Measurements from ENCODE around the gene FOXN3.

The FOXN3 gene

DNA sequence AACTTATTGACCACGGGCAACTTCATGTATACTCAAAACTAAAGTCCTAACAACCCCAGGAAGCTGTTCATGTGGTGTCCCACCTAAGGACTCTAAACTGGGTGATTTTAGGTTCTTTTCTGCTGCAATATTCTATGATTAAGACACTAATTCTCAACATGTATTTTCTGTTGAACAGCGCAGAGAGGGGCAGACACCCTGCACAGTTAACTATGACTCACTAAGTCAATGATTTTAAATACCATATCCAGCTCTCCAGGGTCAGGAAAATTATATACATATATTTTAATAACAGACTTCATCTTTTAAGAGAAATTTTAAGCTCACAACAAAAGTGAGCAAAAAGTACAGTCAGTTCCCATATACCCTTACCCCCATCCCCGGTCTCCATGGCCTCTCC lies 85.0 kb downstream of the FOXN3 start:
- DNase-seq (ENCODE audit: low read depth in 1 of 2, low spot score in 1 of 2): no peak
- no peak overlapping the region for H3K27ac ChIP-seq (replicated peaks)
- no peaks in the 10 kb centered on the region for H3K27me3 ChIP-seq (ENCODE audit: insufficient read depth, poor library complexity, severe bottlenecking)
- TF ChIP-seq POLR2AphosphoS5 (IDR thresholded peaks at IDR 0.05; ENCODE audit: low read depth) (no peak), GABPA (IDR thresholded peaks at IDR 0.05; ENCODE audit: low read depth) (no peak), SPI1 (IDR thresholded peaks at IDR 0.05; ENCODE audit: borderline replicate concordance, low read depth) (no peak)
- TF ChIP-seq, protein P1, sequence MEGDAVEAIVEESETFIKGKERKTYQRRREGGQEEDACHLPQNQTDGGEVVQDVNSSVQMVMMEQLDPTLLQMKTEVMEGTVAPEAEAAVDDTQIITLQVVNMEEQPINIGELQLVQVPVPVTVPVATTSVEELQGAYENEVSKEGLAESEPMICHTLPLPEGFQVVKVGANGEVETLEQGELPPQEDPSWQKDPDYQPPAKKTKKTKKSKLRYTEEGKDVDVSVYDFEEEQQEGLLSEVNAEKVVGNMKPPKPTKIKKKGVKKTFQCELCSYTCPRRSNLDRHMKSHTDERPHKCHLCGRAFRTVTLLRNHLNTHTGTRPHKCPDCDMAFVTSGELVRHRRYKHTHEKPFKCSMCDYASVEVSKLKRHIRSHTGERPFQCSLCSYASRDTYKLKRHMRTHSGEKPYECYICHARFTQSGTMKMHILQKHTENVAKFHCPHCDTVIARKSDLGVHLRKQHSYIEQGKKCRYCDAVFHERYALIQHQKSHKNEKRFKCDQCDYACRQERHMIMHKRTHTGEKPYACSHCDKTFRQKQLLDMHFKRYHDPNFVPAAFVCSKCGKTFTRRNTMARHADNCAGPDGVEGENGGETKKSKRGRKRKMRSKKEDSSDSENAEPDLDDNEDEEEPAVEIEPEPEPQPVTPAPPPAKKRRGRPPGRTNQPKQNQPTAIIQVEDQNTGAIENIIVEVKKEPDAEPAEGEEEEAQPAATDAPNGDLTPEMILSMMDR (IDR thresholded peaks at IDR 0.05; ENCODE audit: insufficient read depth, low read length): no peak
- TF ChIP-seq, protein P2, sequence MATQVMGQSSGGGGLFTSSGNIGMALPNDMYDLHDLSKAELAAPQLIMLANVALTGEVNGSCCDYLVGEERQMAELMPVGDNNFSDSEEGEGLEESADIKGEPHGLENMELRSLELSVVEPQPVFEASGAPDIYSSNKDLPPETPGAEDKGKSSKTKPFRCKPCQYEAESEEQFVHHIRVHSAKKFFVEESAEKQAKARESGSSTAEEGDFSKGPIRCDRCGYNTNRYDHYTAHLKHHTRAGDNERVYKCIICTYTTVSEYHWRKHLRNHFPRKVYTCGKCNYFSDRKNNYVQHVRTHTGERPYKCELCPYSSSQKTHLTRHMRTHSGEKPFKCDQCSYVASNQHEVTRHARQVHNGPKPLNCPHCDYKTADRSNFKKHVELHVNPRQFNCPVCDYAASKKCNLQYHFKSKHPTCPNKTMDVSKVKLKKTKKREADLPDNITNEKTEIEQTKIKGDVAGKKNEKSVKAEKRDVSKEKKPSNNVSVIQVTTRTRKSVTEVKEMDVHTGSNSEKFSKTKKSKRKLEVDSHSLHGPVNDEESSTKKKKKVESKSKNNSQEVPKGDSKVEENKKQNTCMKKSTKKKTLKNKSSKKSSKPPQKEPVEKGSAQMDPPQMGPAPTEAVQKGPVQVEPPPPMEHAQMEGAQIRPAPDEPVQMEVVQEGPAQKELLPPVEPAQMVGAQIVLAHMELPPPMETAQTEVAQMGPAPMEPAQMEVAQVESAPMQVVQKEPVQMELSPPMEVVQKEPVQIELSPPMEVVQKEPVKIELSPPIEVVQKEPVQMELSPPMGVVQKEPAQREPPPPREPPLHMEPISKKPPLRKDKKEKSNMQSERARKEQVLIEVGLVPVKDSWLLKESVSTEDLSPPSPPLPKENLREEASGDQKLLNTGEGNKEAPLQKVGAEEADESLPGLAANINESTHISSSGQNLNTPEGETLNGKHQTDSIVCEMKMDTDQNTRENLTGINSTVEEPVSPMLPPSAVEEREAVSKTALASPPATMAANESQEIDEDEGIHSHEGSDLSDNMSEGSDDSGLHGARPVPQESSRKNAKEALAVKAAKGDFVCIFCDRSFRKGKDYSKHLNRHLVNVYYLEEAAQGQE (IDR thresholded peaks at IDR 0.05; ENCODE audit: insufficient replicate concordance, low read depth): no peak
- H3K4me3 ChIP-seq (replicated peaks; ENCODE audit: insufficient read depth, low read length): no peak overlapping the region

DNA sequence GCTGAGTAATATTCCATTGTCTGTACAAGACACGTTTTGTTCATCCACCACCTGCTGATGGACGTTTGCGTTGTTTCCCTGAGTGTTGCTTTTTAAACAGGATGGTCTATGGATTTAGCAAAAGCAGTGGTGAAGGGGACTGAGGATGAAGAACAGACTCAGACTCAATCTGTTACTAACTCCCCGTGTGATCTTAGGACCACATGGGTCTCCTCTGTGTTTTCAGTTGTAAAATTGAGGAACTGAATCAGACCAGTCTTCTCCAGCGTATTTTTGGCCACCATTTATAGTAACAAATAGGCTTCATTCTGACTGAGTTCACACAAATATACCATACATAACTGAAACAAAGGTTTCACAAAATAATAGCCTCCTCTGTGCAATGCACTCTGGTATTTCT lies 85.6 kb downstream of the FOXN3 start:
- no peak for DNase-seq (ENCODE audit: low read depth in 1 of 2, low spot score in 1 of 2)
- TF ChIP-seq, protein P2 (IDR thresholded peaks at IDR 0.05; ENCODE audit: insufficient replicate concordance, low read depth): no peak
- TF ChIP-seq SPI1 (IDR thresholded peaks at IDR 0.05; ENCODE audit: borderline replicate concordance, low read depth): peak; percentile 53; the same call in 1 of the 2 replicates
- Histone ChIP-seq H3K27ac (replicated peaks) (no peak overlapping the region), H3K27me3 (ENCODE audit: insufficient read depth, poor library complexity, severe bottlenecking) (no peaks in the 10 kb centered on the region), H3K4me3 (replicated peaks; ENCODE audit: insufficient read depth, low read length) (no peak overlapping the region)

DNA sequence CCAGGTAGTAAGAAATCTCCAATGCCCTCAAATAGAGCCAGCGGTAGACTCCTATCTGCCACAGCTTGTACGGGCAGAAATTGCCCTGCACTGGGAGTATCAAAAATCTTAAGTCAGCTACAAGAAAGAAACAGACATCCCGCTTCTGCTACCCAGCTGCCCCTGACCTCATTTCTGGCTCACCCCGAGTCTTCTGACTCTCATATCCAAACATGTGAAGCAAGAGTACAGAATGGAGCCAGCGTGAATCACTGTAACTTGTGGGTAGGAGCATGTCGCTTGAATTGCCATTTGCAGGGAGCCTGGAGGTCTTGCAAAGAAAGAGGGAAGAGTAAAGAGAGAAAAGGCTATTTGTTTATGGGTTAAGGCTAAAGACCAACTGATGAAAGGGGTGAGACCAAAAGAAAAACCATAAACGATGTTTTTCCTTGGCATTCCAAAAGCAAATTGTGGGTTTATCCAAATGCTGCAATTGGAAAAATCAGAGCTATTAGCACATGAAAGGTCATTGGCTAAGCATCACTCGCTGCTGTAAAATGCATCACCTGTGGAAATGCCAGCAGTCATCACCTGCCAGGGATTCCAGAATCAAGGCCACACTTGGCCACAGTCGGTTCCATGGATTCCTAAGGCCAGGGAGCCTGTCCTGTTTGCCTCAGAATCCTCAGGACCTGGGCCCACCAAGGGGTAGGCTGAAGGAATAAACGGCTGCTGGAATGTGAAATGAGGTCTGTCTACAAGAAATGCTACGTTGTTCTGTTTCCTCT lies 86.6 kb downstream of the FOXN3 start:
- TF ChIP-seq, protein P1 (IDR thresholded peaks at IDR 0.05; ENCODE audit: insufficient read depth, low read length): no peak
- TF ChIP-seq SPI1 (IDR thresholded peaks at IDR 0.05; ENCODE audit: borderline replicate concordance, low read depth): no peak
- TF ChIP-seq, protein P2 (IDR thresholded peaks at IDR 0.05; ENCODE audit: insufficient replicate concordance, low read depth): no peak
- TF ChIP-seq POLR2AphosphoS5 (IDR thresholded peaks at IDR 0.05; ENCODE audit: low read depth): no peak
- no peak for TF ChIP-seq GABPA (IDR thresholded peaks at IDR 0.05; ENCODE audit: low read depth)
- no peak overlapping the region for H3K27ac ChIP-seq (replicated peaks)
- no peak for DNase-seq (ENCODE audit: low read depth in 1 of 2, low spot score in 1 of 2)
- H3K27me3 ChIP-seq (ENCODE audit: insufficient read depth, poor library complexity, severe bottlenecking): no peaks in the 10 kb centered on the region
- no peak overlapping the region for H3K4me3 ChIP-seq (replicated peaks; ENCODE audit: insufficient read depth, low read length)

Measured in HL-60 (cell line).